ENCODE data around the gene FBXO41.

DNA sequence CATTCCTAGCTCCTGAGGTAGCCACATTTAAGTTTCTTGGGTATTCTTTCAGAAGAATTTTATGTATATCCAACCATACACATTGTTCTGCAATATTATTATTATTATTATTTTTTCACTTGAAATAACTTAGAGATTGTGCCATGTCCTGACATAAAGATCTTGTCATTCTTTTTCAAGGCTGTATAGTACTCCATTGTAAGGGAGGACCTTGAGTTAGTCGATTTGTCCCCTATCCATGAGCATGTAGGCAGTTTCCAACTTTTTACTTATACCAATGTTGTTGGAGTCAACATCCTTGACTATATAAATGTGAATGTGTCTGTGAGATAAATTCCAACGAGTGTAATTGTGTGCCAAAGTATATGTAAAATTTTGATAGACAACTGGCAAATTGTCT lies 10.0 kb upstream of the FBXO41 start:
- no peak for TF ChIP-seq SIN3A (IDR thresholded peaks at IDR 0.05; ENCODE audit: borderline replicate concordance, low read depth, low read length)
- TF ChIP-seq REST (IDR thresholded peaks at IDR 0.05; ENCODE audit: low read depth, low read length) = no peak
- no peak for TF ChIP-seq POLR2AphosphoS5 (IDR thresholded peaks at IDR 0.05; ENCODE audit: low read depth, low read length)
- TF ChIP-seq JUND (IDR thresholded peaks at IDR 0.05) = no peak
- TF ChIP-seq TEAD4 (IDR thresholded peaks at IDR 0.05; ENCODE audit: borderline replicate concordance, insufficient read depth) = no peak
- TF ChIP-seq, protein P1, sequence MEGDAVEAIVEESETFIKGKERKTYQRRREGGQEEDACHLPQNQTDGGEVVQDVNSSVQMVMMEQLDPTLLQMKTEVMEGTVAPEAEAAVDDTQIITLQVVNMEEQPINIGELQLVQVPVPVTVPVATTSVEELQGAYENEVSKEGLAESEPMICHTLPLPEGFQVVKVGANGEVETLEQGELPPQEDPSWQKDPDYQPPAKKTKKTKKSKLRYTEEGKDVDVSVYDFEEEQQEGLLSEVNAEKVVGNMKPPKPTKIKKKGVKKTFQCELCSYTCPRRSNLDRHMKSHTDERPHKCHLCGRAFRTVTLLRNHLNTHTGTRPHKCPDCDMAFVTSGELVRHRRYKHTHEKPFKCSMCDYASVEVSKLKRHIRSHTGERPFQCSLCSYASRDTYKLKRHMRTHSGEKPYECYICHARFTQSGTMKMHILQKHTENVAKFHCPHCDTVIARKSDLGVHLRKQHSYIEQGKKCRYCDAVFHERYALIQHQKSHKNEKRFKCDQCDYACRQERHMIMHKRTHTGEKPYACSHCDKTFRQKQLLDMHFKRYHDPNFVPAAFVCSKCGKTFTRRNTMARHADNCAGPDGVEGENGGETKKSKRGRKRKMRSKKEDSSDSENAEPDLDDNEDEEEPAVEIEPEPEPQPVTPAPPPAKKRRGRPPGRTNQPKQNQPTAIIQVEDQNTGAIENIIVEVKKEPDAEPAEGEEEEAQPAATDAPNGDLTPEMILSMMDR (IDR thresholded peaks at IDR 0.05) = no peak
- TF ChIP-seq, protein P2, sequence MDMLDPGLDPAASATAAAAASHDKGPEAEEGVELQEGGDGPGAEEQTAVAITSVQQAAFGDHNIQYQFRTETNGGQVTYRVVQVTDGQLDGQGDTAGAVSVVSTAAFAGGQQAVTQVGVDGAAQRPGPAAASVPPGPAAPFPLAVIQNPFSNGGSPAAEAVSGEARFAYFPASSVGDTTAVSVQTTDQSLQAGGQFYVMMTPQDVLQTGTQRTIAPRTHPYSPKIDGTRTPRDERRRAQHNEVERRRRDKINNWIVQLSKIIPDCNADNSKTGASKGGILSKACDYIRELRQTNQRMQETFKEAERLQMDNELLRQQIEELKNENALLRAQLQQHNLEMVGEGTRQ (IDR thresholded peaks at IDR 0.05; ENCODE audit: borderline replicate concordance, low read depth, low read length) = no peak
- TF ChIP-seq RXRA (IDR thresholded peaks at IDR 0.05; ENCODE audit: borderline replicate concordance, low read depth) = no peak
- TF ChIP-seq GABPA (IDR thresholded peaks at IDR 0.05; ENCODE audit: low read depth) = no peak
- TF ChIP-seq MXI1 (IDR thresholded peaks at IDR 0.05; ENCODE audit: low read depth, low read length) = no peak
- TF ChIP-seq, protein P3, sequence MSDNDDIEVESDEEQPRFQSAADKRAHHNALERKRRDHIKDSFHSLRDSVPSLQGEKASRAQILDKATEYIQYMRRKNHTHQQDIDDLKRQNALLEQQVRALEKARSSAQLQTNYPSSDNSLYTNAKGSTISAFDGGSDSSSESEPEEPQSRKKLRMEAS (IDR thresholded peaks at IDR 0.05; ENCODE audit: low read depth) = no peak
- no peak for TF ChIP-seq FOXM1 (IDR thresholded peaks at IDR 0.05; ENCODE audit: low read depth)
- TF ChIP-seq FOXJ3 (CRISPR knock-in tag; IDR thresholded peaks at IDR 0.05) = no peak

Measured in SK-N-SH (cell line).